ENCODE results near the gene ADI1.
A peak's percentile ranks its signal among the peaks of the same experiment; 100 is the strongest.

Gene ADI1

DNA sequence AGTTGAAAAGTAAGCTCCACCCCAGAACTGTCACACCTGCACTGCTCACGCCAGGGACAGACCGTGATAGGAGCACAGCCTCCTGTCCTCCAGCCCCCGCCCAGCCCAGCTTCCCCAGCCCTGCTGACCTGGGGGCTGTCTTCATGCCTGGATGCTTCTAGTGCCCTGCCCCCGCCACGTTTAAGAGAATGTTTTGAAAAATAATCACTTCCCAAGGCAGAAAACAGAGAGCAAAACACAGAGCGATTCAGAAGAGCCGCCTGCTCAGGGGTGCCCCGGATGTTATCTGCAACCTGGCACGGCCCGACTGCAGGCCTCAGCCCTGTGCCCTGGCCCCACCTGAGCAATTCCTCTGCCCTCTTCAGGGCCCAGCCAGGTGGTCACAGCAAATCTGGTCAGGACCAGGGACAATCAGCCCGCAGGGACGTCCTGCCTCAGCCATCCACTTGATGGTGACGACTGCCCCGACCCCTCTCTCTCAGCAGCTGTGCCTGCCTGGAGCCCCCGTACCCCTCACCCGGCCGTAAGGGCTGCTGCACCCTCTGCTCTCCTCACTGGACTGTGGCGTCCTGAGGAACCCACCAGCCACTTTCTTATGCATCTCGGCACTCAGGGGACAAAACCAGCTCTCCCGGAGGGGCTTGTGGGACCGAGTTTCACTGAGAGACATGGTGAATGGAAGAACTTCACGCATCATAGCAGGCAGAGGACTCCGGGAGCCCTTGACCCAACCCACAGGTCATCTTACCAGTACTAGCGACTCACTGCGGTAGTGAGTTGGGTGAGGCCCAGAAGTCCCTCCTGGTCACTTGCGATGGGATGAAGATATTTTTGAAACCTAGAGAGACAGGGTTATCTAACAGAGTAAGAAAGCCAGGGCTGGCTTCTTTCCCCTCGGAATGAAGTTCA, 30.2 kb downstream of the ADI1 start:
- no peak for DNase-seq (ENCODE audit: low spot score)
- TF ChIP-seq, protein P1, sequence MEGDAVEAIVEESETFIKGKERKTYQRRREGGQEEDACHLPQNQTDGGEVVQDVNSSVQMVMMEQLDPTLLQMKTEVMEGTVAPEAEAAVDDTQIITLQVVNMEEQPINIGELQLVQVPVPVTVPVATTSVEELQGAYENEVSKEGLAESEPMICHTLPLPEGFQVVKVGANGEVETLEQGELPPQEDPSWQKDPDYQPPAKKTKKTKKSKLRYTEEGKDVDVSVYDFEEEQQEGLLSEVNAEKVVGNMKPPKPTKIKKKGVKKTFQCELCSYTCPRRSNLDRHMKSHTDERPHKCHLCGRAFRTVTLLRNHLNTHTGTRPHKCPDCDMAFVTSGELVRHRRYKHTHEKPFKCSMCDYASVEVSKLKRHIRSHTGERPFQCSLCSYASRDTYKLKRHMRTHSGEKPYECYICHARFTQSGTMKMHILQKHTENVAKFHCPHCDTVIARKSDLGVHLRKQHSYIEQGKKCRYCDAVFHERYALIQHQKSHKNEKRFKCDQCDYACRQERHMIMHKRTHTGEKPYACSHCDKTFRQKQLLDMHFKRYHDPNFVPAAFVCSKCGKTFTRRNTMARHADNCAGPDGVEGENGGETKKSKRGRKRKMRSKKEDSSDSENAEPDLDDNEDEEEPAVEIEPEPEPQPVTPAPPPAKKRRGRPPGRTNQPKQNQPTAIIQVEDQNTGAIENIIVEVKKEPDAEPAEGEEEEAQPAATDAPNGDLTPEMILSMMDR (IDR thresholded peaks at IDR 0.05), result no peak
- Histone ChIP-seq H3K27ac (peak overlapping the region in 1 of 2 donors; percentile 26), H3K4me3 (no peak overlapping the region)

DNA sequence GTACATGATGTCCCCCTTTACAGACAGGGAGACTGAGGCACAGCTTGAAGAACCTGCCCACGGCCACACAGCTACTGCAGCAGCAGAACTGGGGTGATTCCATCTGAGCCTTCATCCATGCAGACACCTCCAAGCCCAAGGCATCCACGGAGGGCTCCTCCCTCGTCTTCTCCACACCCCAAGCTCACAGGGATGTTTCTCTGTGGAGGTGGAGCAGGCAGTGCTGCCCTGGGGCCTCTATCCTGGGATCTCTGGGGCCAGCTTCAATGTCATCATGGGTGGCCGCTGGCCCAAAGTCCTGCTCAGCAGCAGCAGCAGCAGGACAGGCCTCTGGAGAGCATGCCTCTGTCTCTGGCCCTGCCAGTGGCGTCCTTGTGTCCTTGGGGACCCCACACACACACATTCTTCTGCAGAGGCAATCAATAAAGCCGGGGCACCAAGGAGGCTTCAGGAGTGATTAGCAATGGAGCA, 31.2 kb downstream of the ADI1 start:
- TF ChIP-seq, protein P1 (IDR thresholded peaks at IDR 0.05), result no peak
- no peak for DNase-seq (ENCODE audit: low spot score)
- Histone ChIP-seq H3K27ac (no peak overlapping the region), H3K4me3 (no peak overlapping the region)

DNA sequence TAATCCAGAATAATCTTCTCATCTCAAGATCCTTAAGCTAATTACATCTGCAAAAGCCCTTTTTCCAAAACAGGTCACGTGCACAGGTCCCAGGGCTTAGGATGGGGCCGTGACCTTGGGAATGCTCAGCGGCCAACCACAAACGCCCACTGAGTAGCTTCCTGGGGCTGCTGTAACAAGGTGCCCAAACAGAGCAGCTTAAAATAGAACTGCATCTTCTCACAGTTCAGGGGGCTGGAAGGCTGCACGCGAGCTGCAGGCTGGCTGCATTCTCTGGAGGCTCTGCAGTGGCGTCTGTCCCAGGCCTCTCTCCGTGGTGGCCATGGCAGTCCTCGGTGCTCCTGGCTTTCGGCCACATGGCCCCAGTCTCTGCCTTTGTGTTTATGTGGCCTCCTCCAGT, 31.9 kb downstream of the ADI1 start:
- no peak for DNase-seq (ENCODE audit: low spot score)

DNA sequence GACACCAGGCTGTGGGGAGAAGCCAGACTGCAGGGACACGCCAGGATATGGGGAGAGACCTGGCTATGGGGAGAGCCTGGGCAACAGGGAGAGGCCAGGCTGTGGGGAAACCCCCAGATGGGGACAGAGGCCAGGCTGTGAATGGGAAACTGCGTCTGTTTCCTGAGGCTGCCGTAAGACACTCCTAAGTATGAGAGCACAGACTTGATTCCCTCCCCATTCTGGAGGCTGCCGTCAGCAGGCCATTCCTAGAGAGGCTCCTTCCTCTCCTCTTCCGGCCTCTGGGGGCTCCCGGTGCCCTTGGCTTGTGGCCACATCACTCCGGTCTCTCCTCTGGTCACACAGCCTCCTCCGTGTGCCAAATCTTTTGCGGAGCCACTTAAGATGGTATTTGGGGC, 32.3 kb downstream of the ADI1 start:
- TF ChIP-seq, protein P1 (IDR thresholded peaks at IDR 0.05), result no peak
- Histone ChIP-seq H3K4me3 (no peak overlapping the region), H3K27ac (no peak overlapping the region)
- DNase-seq (ENCODE audit: low spot score), result no peak

More for the DNA sequence above, 31.9 kb downstream of the ADI1 start:
- H3K27ac ChIP-seq, result no peak overlapping the region
- no peak overlapping the region for H3K4me3 ChIP-seq
- TF ChIP-seq, protein P1 (IDR thresholded peaks at IDR 0.05), result no peak

DNA sequence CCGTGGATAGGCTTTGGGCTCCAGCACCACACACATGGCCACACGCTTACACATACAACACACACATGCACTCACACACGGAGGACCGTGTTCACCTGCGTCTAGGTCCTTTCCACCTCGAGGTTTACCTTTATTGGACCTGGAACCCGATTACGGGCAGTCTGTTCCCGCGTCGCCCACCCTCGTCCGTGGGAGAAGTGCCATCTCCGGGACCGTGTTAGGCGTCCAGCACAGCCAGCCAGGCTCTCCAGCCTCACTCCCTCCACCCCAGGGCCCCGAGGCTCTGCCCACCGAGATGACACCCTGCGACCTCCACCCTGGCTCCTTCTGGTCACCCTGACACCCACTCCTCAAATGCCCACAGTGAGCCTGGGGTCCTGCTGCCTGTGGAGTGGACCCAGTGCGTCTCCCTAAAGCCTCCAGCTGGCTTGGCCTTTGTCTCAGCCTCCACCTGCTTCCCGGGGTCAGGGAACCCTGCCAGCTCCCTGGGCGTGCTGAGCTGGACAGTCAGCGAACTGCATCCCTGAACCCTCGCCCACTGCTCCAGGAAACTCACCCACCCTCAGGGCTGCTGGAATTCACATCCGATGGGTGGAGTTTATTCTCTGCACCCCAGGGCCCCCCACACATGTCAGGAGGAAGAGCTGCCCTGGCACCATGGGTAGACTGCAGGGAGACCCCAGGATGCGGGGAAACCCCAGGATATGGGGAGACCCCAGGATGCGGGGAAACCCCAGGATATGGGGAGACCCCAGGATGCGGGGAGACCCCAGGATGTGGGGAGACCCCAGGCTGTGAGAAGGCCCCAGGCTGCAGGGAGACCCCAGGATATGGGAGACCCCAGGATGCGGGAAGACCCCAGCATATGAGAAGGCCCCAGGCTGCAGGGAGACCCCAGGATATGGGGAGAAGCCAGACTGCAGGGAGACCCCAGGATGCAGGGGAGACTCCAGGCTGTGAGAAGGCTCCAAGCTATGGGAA, 33.0 kb downstream of the ADI1 start:
- TF ChIP-seq, protein P1 (IDR thresholded peaks at IDR 0.05), result no peak
- DNase-seq (ENCODE audit: low spot score), result no peak
- Histone ChIP-seq H3K4me3 (no peak overlapping the region), H3K27ac (no peak overlapping the region)

DNA sequence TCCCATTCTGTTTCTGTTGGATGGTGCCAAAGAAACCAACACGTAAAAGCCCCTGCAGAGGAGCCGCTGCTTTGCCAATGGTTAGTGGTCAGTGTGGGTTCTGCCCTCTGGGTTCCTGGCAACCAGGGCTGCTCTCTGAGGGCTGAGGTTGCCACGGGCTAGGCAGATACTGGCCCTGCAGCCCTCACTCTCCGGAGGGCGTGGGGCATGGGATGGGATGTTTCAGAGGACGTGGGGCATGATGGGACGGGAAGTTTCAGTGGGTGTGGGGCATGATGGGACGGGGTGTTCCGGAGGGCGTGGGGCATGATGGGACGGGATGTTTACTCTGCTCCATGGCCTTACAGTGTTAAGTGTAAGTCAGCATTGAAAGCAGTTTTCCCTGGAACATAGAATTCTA, 34.2 kb downstream of the ADI1 start:
- DNase-seq (ENCODE audit: low spot score), result no peak
- no peak overlapping the region for H3K27ac ChIP-seq
- no peak overlapping the region for H3K4me3 ChIP-seq
- TF ChIP-seq, protein P1 (IDR thresholded peaks at IDR 0.05), result no peak

Data from coronary artery (tissue), 2 donors.